NT2/D1 (cell line): ENCODE results near the gene PFKM.

Experiments
- SUZ12 ChIP-seq: IDR thresholded peaks from 2 replicates; pipeline ENCODE4 v1.6.1; 2011; ENCODE audit not compliant: insufficient read length, insufficient read depth; ENCODE audit errors: extremely low read depth
- YY1 ChIP-seq: IDR thresholded peaks from 2 replicates; pipeline ENCODE4 v1.6.1; 2011; ENCODE audit not compliant: insufficient read length, insufficient read depth
- ZNF274 ChIP-seq: IDR thresholded peaks from 2 replicates; pipeline ENCODE4 v1.6.1; 2011; ENCODE audit warnings: mild to moderate bottlenecking, low read depth, low read length

DNA sequence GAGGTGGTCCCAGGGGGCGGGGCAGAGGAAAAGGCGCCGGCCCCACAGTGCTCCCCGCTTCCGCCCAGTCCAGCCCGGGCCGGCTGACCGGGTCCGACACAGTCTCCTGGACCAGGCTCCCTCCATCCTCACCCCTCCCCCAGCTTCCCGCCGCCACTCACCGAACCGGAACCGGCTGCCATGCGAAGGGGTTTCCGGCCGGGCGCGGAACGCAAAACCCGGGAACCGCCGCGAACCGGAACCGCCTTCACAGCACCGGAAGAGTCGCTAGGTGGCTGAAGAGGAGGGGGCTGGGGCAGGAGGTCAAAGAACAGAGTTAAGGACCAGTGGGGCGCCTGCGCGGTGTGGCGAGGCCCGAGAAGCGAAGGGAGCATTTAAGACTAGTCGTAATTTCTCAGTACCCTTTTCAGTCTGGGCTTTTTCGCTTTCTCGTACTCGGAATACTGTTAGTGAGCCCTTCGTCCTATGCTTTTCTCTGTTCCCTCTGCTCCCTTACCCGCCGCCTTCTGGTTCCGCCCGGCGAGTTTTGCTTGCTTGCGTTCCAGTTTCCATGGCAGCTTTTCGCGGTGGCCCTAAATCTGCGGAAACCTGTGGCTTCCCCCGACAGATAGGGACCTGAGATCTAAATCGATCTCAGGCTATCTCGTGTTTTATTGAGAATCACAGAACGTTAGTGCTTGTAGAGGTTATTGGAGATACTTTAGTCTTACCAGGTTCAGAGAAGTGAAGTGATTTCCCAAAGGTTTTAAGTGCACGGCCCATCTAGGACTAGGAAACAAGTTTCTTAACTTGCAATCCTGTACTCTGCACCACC is 13.1 kb upstream of the PFKM start, which contains the start of gene SENP1:
- TF ChIP-seq YY1, result no peak
- no peak for TF ChIP-seq ZNF274
- no peak for TF ChIP-seq SUZ12
